Endothelial cell of umbilical vein (primary cell): Measurements from ENCODE around the gene CNST. TPM values are rescaled to one million over a fixed set of nuclear protein-coding genes. Genes with fewer than 3 reads are reported as not detected.

Experiments
- BruUV-seq: library from RNA; stranded (reverse); fragments of 400-500 nt; replicated peaks from 2 replicates; lab custom pipeline; 2021; lab: Mats Ljungman, UMichigan
- CTCF ChIA-PET: fragments of 300-600, 350-600 bp; sonication (Branson Sonifier 250); formaldehyde crosslinking; loops from one replicate; lab custom pipeline; 2021; ENCODE audit warnings: antibody characterized with exemption, inconsistent platforms; lab: Charles Lee
- POLR2A ChIA-PET: fragments of 300-600, 350-600 bp; sonication (Branson Sonifier 250); formaldehyde crosslinking; loops from one replicate; lab custom pipeline; 2021; ENCODE audit warnings: antibody characterized with exemption, inconsistent platforms; lab: Charles Lee
- DNase-seq: peaks from one replicate; pipeline ENCODE4 v3.0.0-alpha.2; 2011; ENCODE audit warnings: low read depth, low spot score
- FAIRE-seq: peaks from 2 replicates; lab custom pipeline; 2011; peaks lifted over from hg19 to GRCh38; lab: Jason Lieb, UNC
- H2AFZ ChIP-seq: 2 replicates; pipeline ENCODE4 v1.6.0; 2012; ENCODE audit warnings: low read depth, low read length, control low read depth, inconsistent platforms
- H3K27ac ChIP-seq: 2 replicates; pipeline ENCODE4 v1.5.1; 2011; ENCODE audit warnings: low read depth, mild to moderate bottlenecking, control low read depth, low read length, moderate library complexity; ENCODE audit not compliant: insufficient read depth
- H3K27me3 ChIP-seq, 2 experiments: 2 replicates each; pipeline versions ENCODE4 v1.6.0 to v1.6.1; 2011; ENCODE audit warnings: low read length in 2 of 2, mixed read lengths in 1 of 2; ENCODE audit not compliant: control insufficient read depth in 2 of 2, insufficient read depth in 2 of 2
- H3K36me3 ChIP-seq, 2 experiments: 2 replicates in 1 of 2; 3 replicates in 1 of 2; pipeline ENCODE4 v1.5.1; 2011; ENCODE audit warnings: low read length in 2 of 2, mild to moderate bottlenecking in 1 of 2, moderate library complexity in 1 of 2; ENCODE audit not compliant: control insufficient read depth in 2 of 2, insufficient read depth in 2 of 2; ENCODE audit errors: extremely low read depth in 1 of 2
- H3K4me1 ChIP-seq: 3 replicates; pipeline ENCODE4 v1.5.1; 2011; ENCODE audit warnings: mild to moderate bottlenecking, low read length; ENCODE audit not compliant: control insufficient read depth, insufficient read depth; ENCODE audit errors: extremely low read depth
- H3K4me2 ChIP-seq: 2 replicates; pipeline ENCODE4 v1.6.1; 2011; ENCODE audit warnings: low read length, control low read depth, mixed read lengths; ENCODE audit not compliant: insufficient read depth
- H3K4me3 ChIP-seq, 3 experiments: fragments of 200-600 bp in 1 of 3; sonication (generic), shearing (Covaris generic) in 1 of 3; replicated peaks in 1 of 3; 2 replicates each; pipeline ENCODE4 v1.5.1; 2011 to 2016; ENCODE audit warnings: control low read depth in 3 of 3, low read length in 3 of 3, mild to moderate bottlenecking in 2 of 3, inconsistent platforms in 1 of 3, low read depth in 1 of 3, moderate library complexity in 1 of 3; ENCODE audit not compliant: insufficient read depth in 1 of 3
- H3K79me2 ChIP-seq: 2 replicates; pipeline ENCODE4 v1.6.0; 2012; ENCODE audit warnings: low read length, inconsistent platforms; ENCODE audit not compliant: control insufficient read depth, insufficient read depth
- H3K9ac ChIP-seq: replicated peaks from 2 replicates; pipeline ENCODE3; 2011; ENCODE audit warnings: low read length, control low read depth; ENCODE audit not compliant: insufficient read depth; ENCODE audit errors: extremely low read depth
- H3K9me1 ChIP-seq: replicated peaks from 3 replicates; pipeline ENCODE4 v1.6.0; 2011; ENCODE audit warnings: mild to moderate bottlenecking, low read length; ENCODE audit not compliant: control insufficient read depth, insufficient read depth; ENCODE audit errors: extremely low read depth
- H3K9me3 ChIP-seq: replicated peaks from 2 replicates; pipeline ENCODE4 v1.5.1; 2012; ENCODE audit warnings: low read length, inconsistent platforms; ENCODE audit not compliant: control insufficient read depth, insufficient read depth
- H4K20me1 ChIP-seq: replicated peaks from 2 replicates; pipeline ENCODE3; 2011; ENCODE audit warnings: mild to moderate bottlenecking, low read length; ENCODE audit not compliant: control insufficient read depth, insufficient read depth; ENCODE audit errors: extremely low read depth
- CTCF ChIP-seq, 2 donors: IDR thresholded peaks; 1 replicate in 1 of 2; 2 replicates in 1 of 2; pipeline ENCODE4 v1.5.1; 2011; ENCODE audit warnings: low read length in 2 of 2, mild to moderate bottlenecking in 2 of 2, moderate library complexity in 2 of 2, control low read depth in 1 of 2, inconsistent platforms in 1 of 2, low read depth in 1 of 2; ENCODE audit not compliant: insufficient read depth in 1 of 2; ENCODE audit errors: extremely low read depth in 1 of 2
- FOS ChIP-seq: IDR thresholded peaks from 2 replicates; pipeline ENCODE4 v1.6.1; 2011; ENCODE audit warnings: mild to moderate bottlenecking, low read length, moderate library complexity, borderline replicate concordance; ENCODE audit not compliant: insufficient read depth
- JUN ChIP-seq: IDR thresholded peaks from 2 replicates; pipeline ENCODE4 v1.6.1; 2011; ENCODE audit warnings: borderline replicate concordance, low read depth; ENCODE audit not compliant: insufficient read length, insufficient read depth
- MYC ChIP-seq: IDR thresholded peaks from one replicate; pipeline ENCODE4 v1.6.1; 2011; ENCODE audit warnings: mild to moderate bottlenecking, low read depth, low read length
- POLR2AphosphoS5 ChIP-seq: IDR thresholded peaks from 2 replicates; pipeline ENCODE4 v1.6.1; 2012; ENCODE audit warnings: low read depth, mild to moderate bottlenecking, control low read depth, low read length, moderate library complexity; ENCODE audit not compliant: insufficient read depth
- dilution Hi-C: fragments of 300-500 bp; cut with MboI; formaldehyde crosslinking; loops from one replicate; pipeline ENCODE4 v1.15.0; 2019; ENCODE audit warnings: low sequenced_read_pairs; ENCODE audit not compliant: extremely low pct_ligation_motif_present
- intact Hi-C: fragments of 100-400 bp; cut with micrococcal nuclease; formaldehyde crosslinking; loops from one replicate; pipeline ENCODE4 v1.10.0; 2022
- polyA plus RNA-seq, 4 experiments: library from polyadenylated mRNA; depleted of rRNA in 3 of 4; stranded (reverse) in 3 of 4; unstranded in 1 of 4; fragments of >200 nt; gene quantifications; 2 replicates each; pipeline versions ENCODE4 v1.2.1 to v1.2.3, GENCODE V29; 2011 to 2012; ENCODE audit warnings: missing spikeins in 1 of 4
- total RNA-seq: library from RNA; stranded (reverse); gene quantifications from 2 replicates; pipeline ENCODE4 v1.2.3, GENCODE V29; 2021
- TF ChIP-seq, protein P1 (sequence below): IDR thresholded peaks from 2 replicates; pipeline ENCODE4 v1.6.1; 2011; ENCODE audit not compliant: insufficient read depth, insufficient read length

CNST gene
- total and polyA plus RNA-seq, 2 donors (not counting 3 experiments of a cell fraction or from before 2014, with no cell fraction given): 6.3 to 18.1 TPM

- TF ChIP-seq FOS: no peak
- TF ChIP-seq JUN: no peak
- TF ChIP-seq MYC: no peak
- no peak for TF ChIP-seq CTCF (IDR thresholded peaks at IDR 0.05; ENCODE audit: extremely low read depth in 1 of 2, insufficient read depth in 1 of 2, low read depth in 1 of 2, low read length in 2 of 2)
- TF ChIP-seq POLR2AphosphoS5: no peak
- TF ChIP-seq, protein P1, sequence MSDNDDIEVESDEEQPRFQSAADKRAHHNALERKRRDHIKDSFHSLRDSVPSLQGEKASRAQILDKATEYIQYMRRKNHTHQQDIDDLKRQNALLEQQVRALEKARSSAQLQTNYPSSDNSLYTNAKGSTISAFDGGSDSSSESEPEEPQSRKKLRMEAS: no peak
- dilution Hi-C loops: no loop called here
- Histone ChIP-seq H3K4me3 (no peak overlapping the region), H3K9me3 (no peaks in the 10 kb centered on the region), H2AFZ (no peak overlapping the region), H4K20me1 (no peaks in the 10 kb centered on the region), H3K36me3 (no peaks in the 10 kb centered on the region), H3K27me3 (no peaks in the 10 kb centered on the region), H3K4me1 (peaks cover 34% of the 10 kb centered on the region), H3K4me2 (no peak overlapping the region), H3K9ac (no peak overlapping the region), H3K79me2 (peaks cover 60% of the 10 kb centered on the region), H3K27ac (no peak overlapping the region), H3K9me1 (no peaks in the 10 kb centered on the region)
- ChIA-PET CTCF (interaction anchor here (1.6 to 1.8 kb wide), 2 partner anchors 36 to 43 kb away, joined by 3 to 6 read pairs; no protein-coding TSS in a partner anchor), POLR2A (no interaction called here)
- DNase-seq (no peak), FAIRE-seq (no peak)
- intact Hi-C loops: no loop called here
- BruUV-seq: no TSS peak
These were observed 6.5 kb downstream of the CNST start for GRCh38 chr1:246572785-246573184.
